Kasumi-1 (cell line): ENCODE data around the gene ACAP3.

Experiments used
- DNase-seq, 2 experiments: peaks; one replicate each; lab custom pipeline; 2025; lab: John Stamatoyannopoulos, UW

Gene ACAP3

DNA sequence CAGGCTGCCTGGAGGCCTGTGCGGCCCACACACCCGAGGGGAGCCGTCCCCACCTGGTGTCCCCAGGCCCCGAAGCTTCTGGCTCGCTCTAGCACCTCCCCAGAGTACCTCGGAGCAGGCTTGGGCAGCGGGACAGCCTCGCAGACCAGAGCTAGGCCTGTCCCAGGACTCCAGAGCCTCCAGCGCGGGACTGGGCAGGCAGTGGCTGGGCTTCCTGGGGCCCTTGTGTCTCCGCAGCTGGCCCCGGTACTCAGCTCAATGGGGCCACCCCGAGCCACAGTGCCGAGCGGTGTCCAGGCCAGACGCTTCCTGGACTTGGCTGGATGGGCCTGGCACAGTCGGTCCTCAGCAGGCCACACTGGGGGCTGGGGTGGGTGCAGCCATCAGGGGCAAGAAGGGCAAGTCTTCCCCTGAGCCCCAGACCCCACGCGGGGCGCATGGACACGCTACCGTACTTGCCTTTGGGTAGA lies 22.6 kb downstream of the ACAP3 start:
- DNase-seq, result no peak

DNA sequence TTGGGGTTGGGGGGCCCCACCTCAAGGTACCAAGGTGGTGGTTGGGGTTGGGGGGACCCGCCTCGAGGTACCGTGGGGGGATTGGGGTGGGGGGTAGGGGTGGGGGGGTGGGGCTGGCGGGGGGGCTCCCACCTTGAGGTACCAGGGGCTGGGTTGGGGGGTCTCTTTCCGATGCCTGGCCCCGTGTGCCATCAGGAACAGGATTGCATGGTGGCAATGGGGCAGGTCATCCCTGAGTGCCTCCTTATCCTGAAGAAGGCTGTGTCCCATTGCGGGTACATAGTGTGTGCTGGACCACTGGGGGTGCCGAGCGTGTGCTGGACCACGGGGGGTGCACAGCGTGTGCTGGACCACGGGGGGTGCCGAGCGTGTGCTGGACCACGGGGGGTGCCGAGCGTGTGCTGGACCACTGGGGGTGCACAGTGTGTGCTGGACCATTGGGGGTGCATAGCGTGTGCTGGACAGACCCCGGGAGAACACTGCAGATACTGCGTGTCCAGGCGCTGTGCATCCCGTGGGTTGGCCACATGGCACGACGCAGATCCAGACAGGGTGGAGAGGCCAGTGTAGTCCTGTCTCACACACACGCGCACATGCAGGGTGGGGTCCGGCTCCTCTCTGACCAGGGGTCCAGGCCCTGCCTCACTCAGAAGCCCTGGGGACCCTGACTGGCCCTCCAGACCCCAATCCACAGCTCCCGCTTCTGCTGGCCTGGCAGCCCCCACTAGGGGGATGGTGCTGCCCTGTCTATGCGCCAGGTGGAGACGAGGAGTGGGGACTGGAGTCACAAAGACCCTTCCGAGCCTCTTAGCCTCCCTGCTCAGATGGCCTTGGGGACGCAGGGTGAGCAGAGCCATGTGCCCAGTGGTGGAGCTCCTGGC lies 23.3 kb downstream of the ACAP3 start:
- DNase-seq, result no peak

DNA sequence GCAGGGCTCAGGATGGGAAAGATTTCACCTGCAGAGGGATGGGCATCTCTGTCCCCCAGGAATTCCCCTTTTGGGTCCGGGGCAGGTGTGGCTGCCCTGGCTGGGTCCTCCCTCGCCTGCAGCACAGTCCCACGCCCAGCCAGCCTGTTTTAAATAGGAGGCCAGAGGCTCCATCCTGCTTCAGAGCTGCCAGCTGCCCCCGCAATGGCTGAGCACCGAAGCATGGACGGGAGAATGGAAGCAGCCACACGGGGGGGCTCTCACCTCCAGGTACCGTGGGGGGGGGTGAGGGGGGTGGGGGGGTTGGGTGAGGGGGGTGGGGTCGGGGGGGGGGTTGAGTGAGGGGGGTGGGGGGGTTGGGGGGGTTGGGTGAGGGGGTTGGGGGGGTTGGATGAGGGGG lies 23.9 kb downstream of the ACAP3 start:
- DNase-seq, result no peak

DNA sequence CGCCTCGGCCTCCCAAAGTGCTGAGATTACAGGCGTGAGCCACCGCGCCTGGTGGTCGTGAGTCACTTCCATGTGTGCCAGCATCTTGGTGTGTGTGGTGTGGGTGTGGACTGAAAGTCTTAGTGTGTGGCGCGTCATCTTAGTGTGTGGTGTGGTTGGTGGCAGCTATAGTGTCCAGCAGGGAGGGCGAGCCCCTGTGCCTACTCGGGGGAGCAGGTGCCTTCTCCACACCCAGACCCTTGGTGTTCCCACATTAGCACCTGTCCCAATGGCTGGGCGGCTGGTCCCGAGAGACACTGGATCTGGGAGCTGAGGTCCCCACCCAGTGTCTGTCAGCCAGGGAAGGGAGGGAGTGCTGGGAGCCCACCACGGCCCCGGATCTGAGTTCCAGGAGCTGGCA lies 24.7 kb downstream of the ACAP3 start:
- no peak for DNase-seq

DNA sequence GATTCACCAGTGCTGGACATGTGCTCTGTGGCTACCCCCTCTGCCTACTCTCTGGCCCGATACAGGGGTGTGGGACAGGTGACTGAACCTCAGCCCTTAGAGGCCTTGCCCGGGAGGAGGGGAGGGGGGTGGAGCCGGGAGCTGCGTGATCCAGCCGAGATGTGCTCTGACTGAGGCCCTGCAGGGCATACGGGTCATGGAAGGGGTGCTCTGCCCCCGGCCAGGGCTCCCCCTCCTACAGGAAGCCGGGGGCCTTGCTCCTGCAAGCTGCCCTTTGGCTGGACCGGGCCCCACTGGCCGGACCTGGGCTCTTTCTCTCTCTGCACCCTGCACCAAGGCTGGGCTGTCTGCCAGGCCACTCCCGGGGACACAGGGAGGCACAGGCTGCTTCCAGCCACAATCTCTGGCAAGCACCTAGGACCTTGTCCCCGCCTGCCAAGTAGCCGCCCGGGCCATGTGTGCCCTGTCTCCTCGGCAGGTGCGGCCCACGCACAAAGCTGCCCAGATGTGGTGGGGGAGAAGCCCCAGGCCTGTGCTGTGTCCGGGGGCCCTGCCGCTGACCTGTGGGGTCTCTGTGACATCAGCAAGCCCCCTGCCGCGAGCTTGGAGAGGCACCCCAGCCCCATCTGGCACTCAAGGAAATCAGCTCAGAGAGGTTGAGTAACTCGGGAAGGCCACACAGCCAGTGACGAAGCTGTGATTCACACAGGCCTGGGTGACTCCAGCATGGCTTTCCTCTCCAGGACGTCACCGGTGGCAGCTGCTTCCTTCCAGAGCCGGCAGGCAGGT lies 26.0 kb downstream of the ACAP3 start:
- DNase-seq, result no peak

DNA sequence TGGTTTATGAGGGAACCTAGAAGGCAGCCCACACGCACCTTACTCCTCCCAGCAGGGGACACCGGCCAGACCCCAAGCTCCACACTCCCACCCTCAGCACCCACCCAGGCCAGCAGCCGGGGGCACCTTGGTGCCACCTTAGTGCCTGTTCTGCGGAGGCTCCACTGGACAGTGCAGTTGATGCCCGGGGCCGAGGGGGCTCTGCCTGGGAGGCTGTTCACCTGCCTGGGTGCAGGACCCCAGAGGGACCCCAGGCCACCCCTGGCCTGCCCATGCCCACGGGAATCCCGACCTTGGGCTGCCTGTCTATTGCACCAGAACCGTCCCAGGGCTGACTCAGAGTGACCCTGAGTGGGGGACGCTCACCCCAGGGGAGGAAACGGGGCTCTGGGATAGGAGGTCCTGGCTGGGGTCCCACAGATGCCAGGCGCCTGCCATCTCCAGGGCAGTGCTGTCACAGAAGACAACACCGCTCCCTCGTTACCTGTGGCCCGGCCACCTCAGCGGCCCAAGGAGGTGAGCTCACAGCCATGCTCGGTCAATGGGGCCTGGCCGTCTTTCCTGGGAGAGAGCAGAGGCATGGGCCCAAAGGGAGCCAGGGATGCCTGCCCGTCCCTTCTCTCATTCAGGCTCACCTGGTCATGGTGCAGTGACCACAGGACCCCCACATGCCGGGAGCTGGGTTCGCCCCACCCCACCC lies 26.8 kb downstream of the ACAP3 start:
- DNase-seq, result no peak

DNA sequence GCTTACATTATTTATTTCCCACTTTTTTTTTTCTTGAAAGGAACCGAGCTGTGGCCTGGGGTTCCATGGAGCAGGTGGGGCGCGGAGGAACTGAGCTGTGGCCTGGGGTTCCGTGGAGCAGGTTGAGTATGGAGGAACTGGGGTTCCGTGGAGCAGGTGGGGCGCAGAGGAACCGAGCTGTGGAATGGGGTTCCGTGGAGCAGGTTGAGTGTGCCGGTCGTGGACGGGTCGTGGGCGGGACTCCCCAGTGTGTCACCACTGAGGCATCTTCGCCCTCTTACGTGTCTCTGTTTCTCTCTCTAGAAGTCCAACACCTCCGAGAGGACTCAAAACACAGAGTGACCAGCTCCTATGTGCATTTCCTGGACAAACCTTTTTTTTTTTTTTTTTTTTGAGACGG lies 28.7 kb downstream of the ACAP3 start:
- DNase-seq, result no peak

DNA sequence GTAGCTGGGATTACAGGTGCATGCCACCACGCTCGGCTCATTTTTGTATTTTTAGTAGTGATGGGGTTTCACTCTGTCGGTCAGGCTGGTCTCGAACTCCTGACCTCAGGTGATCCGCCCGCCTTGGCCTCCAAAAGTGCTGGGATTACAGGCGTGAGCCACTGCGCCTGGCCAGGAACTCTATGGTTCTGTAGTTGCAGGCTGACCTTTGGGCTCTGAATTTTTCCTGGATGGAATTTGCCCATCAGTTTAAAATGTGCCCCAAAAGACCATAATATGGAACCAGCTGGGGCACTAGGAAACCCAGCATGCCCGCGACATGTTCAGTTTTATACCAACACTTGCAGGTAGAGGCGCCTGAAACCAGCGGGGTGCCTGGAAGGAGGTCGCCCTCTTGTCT lies 29.1 kb downstream of the ACAP3 start:
- no peak for DNase-seq

DNA sequence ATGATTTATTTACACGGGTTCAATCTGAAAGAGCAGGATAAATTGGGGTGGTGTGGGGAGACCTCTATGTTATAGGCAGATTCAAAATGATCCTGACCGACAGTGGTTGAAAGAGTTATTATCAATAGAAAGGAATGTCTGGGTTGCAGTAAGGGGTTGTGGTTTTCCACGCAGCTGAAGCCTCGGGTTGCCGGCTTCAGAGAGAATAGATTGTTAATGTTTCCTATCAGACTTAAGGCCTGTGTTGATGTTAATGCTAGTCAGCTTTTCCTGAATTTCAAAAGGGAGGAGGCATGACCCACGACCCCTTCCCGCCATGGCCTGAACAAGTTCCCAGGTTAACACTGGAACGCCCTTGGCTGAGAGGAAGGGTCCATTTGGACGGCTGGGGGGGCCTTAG lies 31.9 kb downstream of the ACAP3 start:
- DNase-seq, result no peak

DNA sequence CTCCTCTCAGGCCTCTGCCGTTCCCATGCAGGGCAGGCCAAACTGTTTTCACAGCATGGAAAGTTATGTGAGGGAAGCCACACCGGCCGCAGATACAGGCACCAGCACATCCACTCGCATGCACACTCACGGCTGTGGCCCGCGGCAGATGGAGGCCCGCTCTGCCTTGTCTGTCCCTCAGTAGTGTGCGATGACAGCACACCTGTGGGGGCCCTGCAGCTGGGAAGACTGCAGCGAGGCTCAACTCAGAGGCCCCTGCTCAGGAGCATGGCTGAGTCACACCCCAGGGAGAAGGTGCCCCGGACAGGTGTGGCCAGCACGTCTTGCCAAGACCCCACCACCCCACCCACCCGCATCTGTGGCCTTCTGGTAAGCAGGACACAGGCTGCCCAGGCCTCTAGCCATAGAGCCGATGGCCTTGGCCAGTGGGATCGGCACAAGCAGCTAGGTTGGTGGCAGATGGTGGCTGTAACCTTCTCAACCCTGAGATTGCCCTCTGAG lies 32.7 kb downstream of the ACAP3 start:
- no peak for DNase-seq

DNA sequence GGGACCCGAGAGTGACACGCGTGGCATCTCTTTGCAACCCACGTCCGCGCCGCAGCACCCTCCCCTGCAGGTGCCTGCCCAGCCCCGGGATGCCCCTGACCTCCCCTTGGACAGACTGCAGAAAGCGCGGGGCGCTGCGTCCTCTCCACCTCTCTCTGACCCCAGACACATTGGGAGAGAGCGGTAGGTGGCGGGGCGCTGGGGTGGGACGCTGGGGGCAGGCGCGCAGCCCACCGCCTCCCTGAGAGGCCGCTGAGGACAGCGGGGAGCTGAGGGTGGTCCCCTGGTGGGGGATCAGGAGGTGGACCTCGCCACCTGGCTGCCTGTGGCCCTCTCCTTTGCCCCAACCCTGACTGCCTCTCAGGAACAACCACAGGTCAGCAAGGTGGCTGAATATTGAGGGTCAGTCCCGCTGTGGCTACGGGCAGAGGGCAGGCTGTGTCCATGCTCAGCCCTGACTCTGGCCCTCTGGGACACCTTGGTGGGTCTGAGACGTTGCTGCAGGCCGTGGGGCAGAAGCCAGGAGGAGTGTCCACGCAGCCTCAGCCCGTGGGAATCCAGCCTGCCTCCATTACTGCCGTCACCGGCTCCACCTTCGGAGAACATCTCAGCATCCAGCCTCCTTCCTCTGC lies 33.3 kb downstream of the ACAP3 start:
- DNase-seq, result no peak

DNA sequence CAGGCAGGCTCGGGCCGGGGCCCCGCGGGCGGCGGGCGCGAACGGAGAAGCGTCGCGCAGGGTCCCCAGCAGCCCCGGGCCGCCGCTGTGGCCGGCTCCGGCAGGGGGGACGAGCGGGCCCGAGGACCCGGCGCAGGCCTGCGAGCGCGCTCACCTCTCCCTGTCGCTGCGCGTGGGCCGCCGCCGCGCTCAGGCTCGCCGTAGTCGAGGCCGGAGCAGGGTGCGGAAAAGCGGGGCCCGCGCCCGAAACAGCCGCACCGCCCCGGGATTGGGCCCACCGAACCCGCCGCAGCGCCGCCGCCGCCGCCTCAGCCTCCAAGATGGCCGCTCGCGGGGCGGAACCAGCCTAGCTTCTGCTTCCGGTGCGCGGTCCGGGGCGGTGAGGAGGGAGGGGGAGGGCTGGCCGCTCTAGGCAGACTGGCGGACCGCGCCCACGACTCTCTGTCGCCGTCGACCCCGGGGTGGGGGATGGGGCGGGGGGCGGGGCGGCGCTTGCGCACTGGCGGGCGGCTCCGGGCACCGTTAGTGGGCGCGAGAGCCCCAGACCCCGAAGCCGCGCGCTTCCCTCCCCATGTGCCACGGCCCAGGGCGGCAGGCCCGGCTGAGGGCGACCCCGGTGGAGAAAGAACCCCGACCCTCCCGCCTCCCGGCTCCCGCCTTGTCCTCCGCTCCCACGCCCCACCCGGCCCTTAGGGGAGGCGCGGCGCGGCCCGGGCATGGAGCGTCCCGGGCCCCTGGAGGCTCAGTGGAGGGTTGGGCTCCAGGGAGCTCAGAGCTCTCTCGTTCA lies 34.0 kb downstream of the ACAP3 start, which contains the start of gene UBE2J2:
Gene UBE2J2 (minus strand): TSS at position 343 of the 787 bp plus-strand sequence. CDS start 5,862 bp downstream, outside the sequence.
- DNase-seq, result peak; percentile 79 to 87

DNA sequence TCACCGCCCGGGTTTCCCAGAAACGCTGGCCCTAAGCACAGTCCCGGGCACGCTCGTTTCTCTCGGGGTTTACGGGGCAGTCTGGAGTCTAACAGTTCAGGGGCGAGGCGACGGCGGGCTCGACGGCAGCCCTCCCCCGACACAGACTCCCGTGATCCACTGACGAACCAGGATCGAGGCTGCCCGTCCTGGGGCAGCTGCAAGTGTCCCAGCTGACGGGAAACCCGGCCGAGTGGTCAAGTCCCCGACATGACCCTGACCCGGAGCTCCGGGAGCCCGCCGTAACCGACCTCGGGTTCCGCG lies 34.6 kb downstream of the ACAP3 start:
- DNase-seq, result no peak

DNA sequence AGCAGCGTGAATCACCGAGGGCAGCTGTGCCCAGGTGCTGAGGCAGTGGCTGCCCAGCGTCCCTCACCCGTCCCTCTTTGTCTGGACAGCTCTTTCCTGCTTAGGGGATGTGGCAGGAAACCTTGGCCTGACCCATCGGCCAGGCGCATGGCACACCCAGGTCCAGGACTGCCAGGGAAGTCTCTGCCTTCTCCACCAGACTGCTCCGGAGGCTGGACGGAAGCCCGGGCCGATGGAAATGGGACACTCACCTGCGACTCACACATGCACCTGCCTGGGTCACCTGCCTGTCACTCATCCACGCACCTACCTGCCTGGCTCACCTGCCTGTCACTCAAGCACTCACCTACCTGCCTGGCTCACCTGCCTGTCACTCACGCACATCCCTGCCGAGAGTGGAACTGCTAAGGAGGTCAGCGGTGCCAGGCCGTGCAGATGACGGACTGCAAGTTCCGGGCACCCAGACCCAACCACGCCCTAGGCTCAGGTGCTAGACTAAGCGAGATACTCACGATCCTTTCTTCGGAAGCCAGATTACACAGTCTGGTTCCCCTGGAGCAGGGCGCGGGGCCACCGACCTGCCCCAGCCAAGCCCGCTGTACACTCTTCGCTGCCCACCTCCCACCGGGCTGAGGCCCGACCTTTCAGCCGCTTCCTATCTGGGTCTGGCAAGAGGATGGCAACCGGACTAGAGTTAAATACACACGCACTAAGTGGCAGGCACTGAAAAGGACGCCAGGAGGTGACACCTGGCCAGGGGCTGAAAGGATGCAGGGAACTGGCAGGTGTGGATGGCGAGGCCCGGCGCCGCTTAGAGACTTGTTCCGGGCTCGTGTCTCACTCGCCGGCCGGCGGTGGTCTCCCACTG lies 35.2 kb downstream of the ACAP3 start:
- no peak for DNase-seq

DNA sequence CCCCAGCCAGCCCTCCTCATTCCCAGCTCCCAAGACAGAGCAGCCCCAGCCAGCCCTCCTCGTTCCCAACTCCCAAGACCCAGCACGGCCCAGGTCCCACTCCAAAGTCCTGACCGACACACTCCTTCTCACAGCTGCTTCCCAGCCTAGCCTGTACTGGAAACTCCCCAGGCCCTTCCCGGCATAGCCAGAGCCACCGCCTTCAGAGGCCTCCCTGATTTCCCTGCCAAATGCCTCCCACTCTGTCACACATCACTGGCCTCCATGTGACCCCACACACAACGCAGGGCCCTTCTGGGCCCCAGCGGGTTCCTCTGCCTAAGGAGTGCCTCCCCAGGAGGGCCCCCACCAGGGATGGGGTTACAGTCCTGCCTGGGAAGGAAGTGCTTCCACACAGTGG lies 36.9 kb downstream of the ACAP3 start:
- no peak for DNase-seq

DNA sequence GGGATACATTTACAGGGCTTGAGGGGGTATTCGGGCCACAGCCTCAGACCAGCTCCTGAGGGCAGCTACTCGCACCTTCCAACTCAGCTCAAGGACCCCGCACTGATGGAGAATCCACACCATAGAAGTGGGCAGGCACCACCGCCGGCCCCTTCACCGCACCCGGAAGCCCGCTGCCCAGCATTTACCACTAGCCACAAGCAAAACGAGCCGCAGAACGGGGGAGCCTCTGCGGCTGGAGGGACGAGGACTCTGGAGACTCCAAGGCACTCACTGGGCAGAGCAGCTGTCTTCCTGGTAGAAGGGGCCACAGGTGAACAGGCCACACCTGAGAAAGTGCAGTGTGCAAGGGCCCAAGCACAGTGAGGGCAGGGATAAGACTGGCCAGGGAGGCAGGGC lies 39.4 kb downstream of the ACAP3 start:
- no peak for DNase-seq

DNA sequence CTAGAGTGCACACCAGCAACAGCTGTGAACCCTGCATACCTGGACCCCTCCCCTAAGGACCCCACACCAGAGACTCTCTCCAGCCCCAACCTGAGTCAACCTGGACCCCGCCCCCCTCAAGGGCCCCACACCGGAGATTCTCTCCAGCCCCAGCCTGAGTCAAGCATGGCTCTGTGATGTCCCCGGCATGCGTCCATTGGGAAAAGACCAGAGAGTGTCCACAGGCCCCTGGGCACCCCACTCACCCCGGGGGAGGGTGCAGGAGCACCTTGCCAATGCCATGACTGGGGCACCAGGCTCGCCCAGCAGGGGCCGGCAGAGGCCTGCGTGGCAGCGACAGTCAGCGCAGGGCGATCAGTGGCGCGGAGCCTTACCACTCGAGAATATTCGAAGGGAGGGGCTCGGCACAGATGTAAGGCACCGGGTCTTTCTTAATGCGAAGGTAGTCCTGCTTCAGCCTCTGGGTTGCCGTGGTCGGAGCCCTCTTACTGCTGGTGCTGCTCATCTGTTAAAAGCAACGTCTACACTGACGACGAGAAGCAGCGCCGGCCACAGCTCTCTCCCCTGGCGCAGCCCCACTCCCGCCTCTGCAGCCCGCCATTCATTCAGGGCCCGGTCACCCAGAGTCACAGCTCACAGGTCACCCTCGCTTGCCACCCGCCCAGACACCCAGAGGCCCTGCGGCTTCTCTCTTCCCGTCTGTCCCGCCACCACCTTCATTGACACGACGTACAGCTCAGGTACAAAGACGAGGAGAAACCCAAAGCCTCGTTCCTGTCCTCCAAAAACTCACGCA lies 40.0 kb downstream of the ACAP3 start:
- DNase-seq, result no peak

DNA sequence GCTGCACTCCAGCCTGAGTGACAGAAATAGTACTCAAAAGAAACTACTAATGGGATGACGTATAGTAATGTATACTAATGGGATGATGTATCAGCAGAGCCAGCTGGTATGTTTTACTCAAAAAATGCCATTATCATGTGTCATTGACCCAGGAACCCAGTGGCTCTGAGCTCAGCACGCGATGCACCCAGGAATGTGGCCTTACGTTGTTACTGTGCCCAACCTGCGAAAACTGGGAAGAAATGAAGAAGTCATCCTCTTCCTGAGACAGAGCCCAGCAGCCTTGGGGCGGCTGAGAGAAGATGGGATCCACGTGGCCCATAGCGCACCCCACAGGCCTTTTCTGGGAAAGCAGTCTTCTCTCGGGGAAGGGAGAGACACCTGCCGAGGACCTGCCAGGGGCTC lies 42.9 kb downstream of the ACAP3 start:
- DNase-seq, result peak; percentile 9 to 34

DNA sequence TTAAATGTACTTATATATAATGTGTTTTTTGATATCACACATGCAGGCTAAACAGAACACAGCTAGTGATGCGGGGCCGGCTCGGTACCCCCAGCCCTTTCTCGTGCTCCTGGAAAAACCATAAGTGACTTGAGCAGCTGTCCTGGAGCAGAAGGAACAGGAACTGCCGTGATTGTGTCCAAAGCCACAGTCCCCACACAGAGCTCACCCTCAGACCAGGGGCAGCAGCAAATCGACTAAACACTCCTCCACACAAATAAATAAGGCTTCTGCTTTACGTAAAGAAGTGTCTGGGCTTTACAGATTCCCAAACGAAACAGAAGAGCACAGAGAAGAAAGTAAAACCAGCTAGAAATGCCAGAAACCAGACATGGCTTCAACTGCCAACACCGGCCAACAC lies 43.7 kb downstream of the ACAP3 start:
- DNase-seq, result no peak
